ENCODE results near the gene MAGI1. TPM values are rescaled to one million over a fixed set of nuclear protein-coding genes. Genes with fewer than 3 reads are reported as not detected.

The MAGI1 gene
- total RNA-seq, 1 experiment from 2014 or later, result 58.2 TPM

GRCh38 chr3:66014056-66014455 is 24.7 kb downstream of the MAGI1 start:
- H3K27ac Mint-ChIP-seq, result 0 out of 2 replicates have a peak overlapping the region, but pooled peaks have one; percentile 10
- ATAC-seq (no peak), DNase-seq (ENCODE audit: low spot score) (no peak)
- H3K4me3 Mint-ChIP-seq, result no peak overlapping the region
- H3K4me1 Mint-ChIP-seq, result peaks cover 65% of the 10 kb centered on the region
- H3K36me3 Mint-ChIP-seq, result no peaks in the 10 kb centered on the region
- no peaks in the 10 kb centered on the region for H3K9me3 Mint-ChIP-seq
- ChIA-PET CTCF (no interaction called here), POLR2A (no interaction called here)
- TF ChIP-seq ATF1 (CRISPR knock-in tag; IDR thresholded peaks at IDR 0.05) (no peak), ZNF512 (CRISPR knock-in tag; IDR thresholded peaks at IDR 0.05; ENCODE audit: borderline replicate concordance) (no peak)
- no peaks in the 10 kb centered on the region for H3K27me3 Mint-ChIP-seq (ENCODE audit: low read depth)

GRCh38 chr3:66012711-66013110 is 26.0 kb downstream of the MAGI1 start:
- Mint-ChIP-seq H3K27me3 (ENCODE audit: low read depth) (no peaks in the 10 kb centered on the region), H3K4me3 (no peak overlapping the region), H3K27ac (no peak overlapping the region), H3K9me3 (no peaks in the 10 kb centered on the region), H3K4me1 (peaks cover 58% of the 10 kb centered on the region), H3K36me3 (no peaks in the 10 kb centered on the region)
- ChIA-PET CTCF (no interaction called here), POLR2A (interaction anchor here (0.7 kb wide), 1 partner anchor 125 kb away, joined by 3 read pairs; no protein-coding TSS in a partner anchor)
- no peak for DNase-seq (ENCODE audit: low spot score)
- TF ChIP-seq ZNF671 (CRISPR knock-in tag; IDR thresholded peaks at IDR 0.05), result no peak
- TF ChIP-seq NR3C1 (CRISPR knock-in tag; conservative IDR thresholded peaks at IDR 0.05; ENCODE audit: low read depth), result no peak
- no peak for TF ChIP-seq MAX (CRISPR knock-in tag; IDR thresholded peaks at IDR 0.05)
- TF ChIP-seq NFATC4 (CRISPR knock-in tag; IDR thresholded peaks at IDR 0.05), result no peak
- TF ChIP-seq ATF3 (CRISPR knock-in tag; conservative IDR thresholded peaks at IDR 0.05), result no peak
- TF ChIP-seq E2F1 (CRISPR knock-in tag; IDR thresholded peaks at IDR 0.05), result no peak
- TF ChIP-seq ZNF121 (CRISPR knock-in tag; IDR thresholded peaks at IDR 0.05), result no peak
- TF ChIP-seq GTF2I (CRISPR knock-in tag; conservative IDR thresholded peaks at IDR 0.05), result no peak
- no peak for TF ChIP-seq MLX (CRISPR knock-in tag; IDR thresholded peaks at IDR 0.05)
- no peak for TF ChIP-seq CBFB (CRISPR knock-in tag; IDR thresholded peaks at IDR 0.05; ENCODE audit: low read depth)
- ATAC-seq, result no peak

GRCh38 chr3:66010739-66011655 is 27.7 kb downstream of the MAGI1 start:
- H3K27me3 Mint-ChIP-seq (ENCODE audit: low read depth), result no peaks in the 10 kb centered on the region
- TF ChIP-seq AR (CRISPR knock-in tag; IDR thresholded peaks at IDR 0.05), result 0 out of 2 replicates have a peak, but pooled peaks have one; percentile 17
- no peak for TF ChIP-seq ZNF138 (CRISPR knock-in tag; conservative IDR thresholded peaks at IDR 0.05)
- 0 out of 2 replicates have a peak, but pooled peaks have one; percentile 29 for TF ChIP-seq MYBL2 (CRISPR knock-in tag; IDR thresholded peaks at IDR 0.05)
- no peak for TF ChIP-seq IRF1 (CRISPR knock-in tag; IDR thresholded peaks at IDR 0.05)
- no peak for TF ChIP-seq GTF2I (CRISPR knock-in tag; conservative IDR thresholded peaks at IDR 0.05)
- no peak for TF ChIP-seq PRRX2 (CRISPR knock-in tag; IDR thresholded peaks at IDR 0.05)
- peak overlapping the region; percentile 88 for H3K27ac Mint-ChIP-seq
- DNase-seq (ENCODE audit: low spot score) (no peak), ATAC-seq (peak; percentile 74)
- H3K4me1 Mint-ChIP-seq, result peaks cover 42% of the 10 kb centered on the region
- ChIA-PET POLR2A (no interaction called here), CTCF (interaction anchor here (0.6 to 0.8 kb wide), 2 partner anchors 13 to 16 kb away, joined by 3 to 6 read pairs; no protein-coding TSS in a partner anchor)
- H3K4me3 Mint-ChIP-seq, result no peak overlapping the region
- no peaks in the 10 kb centered on the region for H3K36me3 Mint-ChIP-seq
- H3K9me3 Mint-ChIP-seq, result no peaks in the 10 kb centered on the region

All from WTC11 (cell line).